Tibial nerve (tissue), 4 donors: ENCODE measurements around the gene NGEF.

Experiments used
- EP300 ChIP-seq, 2 donors: sonication (generic); formaldehyde crosslinking; IDR thresholded peaks; one replicate each; pipeline ENCODE4 v1.6.1; 2017; ENCODE audit warnings: antibody characterized with exemption in 2 of 2, mild to moderate bottlenecking in 1 of 2
- POLR2A ChIP-seq, 2 donors: fragments of 450-650 bp; IDR thresholded peaks; one replicate each; pipeline ENCODE4 v1.6.1; 2017; ENCODE audit warnings: antibody characterized with exemption in 2 of 2, mild to moderate bottlenecking in 2 of 2, moderate library complexity in 2 of 2
- TF ChIP-seq, protein P1 (sequence below), 5 experiments: fragments of 200-600 bp in 3 of 5; fragments of 450-650 bp in 2 of 5; sonication (generic) in 3 of 5; IDR thresholded peaks; one replicate each; pipeline ENCODE4 v1.5.1; 2016 to 2019; ENCODE audit warnings: antibody characterized with exemption in 5 of 5, mild to moderate bottlenecking in 3 of 5, moderate library complexity in 2 of 5

DNA sequence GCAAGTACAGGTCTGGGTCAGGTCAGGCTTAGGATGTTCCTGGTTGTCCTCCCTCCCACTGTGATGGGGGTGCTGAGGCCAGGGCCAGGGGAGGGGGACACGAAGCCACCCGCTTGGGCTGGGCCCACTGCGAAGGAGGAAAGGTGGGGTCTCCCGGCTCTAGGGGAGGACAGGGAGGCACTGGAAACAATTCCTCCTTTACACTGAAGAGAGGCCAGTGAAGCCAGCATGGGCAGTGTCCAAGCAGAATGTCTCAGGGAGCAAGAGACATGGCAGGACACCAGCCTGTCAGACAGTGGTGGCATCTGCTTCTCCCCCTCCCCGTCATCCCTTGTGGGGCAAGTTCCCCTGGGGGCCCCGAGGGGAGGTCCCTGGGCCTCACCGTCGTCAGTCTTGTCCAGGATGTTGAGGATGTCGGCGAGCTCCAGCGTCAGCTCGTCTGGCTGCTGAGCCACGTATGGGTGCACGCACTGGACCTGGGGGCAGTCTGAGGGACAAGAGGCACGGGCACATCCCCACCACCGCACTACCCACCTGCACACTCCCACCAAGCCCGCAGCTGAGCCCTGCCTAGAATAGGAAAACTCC is 132.2 kb downstream of the NGEF start:
- TF ChIP-seq, protein P1, sequence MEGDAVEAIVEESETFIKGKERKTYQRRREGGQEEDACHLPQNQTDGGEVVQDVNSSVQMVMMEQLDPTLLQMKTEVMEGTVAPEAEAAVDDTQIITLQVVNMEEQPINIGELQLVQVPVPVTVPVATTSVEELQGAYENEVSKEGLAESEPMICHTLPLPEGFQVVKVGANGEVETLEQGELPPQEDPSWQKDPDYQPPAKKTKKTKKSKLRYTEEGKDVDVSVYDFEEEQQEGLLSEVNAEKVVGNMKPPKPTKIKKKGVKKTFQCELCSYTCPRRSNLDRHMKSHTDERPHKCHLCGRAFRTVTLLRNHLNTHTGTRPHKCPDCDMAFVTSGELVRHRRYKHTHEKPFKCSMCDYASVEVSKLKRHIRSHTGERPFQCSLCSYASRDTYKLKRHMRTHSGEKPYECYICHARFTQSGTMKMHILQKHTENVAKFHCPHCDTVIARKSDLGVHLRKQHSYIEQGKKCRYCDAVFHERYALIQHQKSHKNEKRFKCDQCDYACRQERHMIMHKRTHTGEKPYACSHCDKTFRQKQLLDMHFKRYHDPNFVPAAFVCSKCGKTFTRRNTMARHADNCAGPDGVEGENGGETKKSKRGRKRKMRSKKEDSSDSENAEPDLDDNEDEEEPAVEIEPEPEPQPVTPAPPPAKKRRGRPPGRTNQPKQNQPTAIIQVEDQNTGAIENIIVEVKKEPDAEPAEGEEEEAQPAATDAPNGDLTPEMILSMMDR (IDR thresholded peaks at IDR 0.05), result no peak
- TF ChIP-seq POLR2A (IDR thresholded peaks at IDR 0.05) (no peak), EP300 (IDR thresholded peaks at IDR 0.05) (no peak)
